Activated naive CD8-positive, alpha-beta T cell treated with anti-CD3 and anti-CD28 coated beads, Interleukin-2, amount 50 U/mL, for 24 hours (primary cell): Measurements from ENCODE around the gene GALNT9.

Experiments used
- ATAC-seq: fragments of 150-1000 bp; cut with Tn5 transposase; one replicate; pipeline ENCODE4 v1.10.0; 2021
- DNase-seq: peaks from one replicate; pipeline ENCODE4 v3.0.0; 2021
- H3K27ac Mint-ChIP-seq: one replicate; pipeline ENCODE4 v1.8.0; 2021; ENCODE audit warnings: mild to moderate bottlenecking, mixed read lengths
- H3K27me3 Mint-ChIP-seq: one replicate; pipeline ENCODE4 v1.8.0; 2021; ENCODE audit warnings: mixed read lengths
- H3K36me3 Mint-ChIP-seq: one replicate; pipeline ENCODE4 v1.8.0; 2021; ENCODE audit warnings: low read depth, mixed read lengths
- H3K4me1 Mint-ChIP-seq: one replicate; pipeline ENCODE4 v1.8.0; 2021; ENCODE audit warnings: mixed read lengths
- H3K4me3 Mint-ChIP-seq: one replicate; pipeline ENCODE4 v1.8.0; 2021; ENCODE audit warnings: mild to moderate bottlenecking, moderate library complexity, mixed read lengths
- H3K9me3 Mint-ChIP-seq: one replicate; pipeline ENCODE4 v1.8.0; 2021; ENCODE audit warnings: mixed read lengths

GALNT9 gene

GRCh38 chr12:132341318-132342050 lies 12.1 kb upstream of the GALNT9 start:
- no peak overlapping the region for H3K4me3 Mint-ChIP-seq
- ATAC-seq (no peak), DNase-seq (no peak)
- H3K27me3 Mint-ChIP-seq, result peaks cover 21% of the 10 kb centered on the region
- peaks cover 3% of the 10 kb centered on the region for H3K4me1 Mint-ChIP-seq
- no peaks in the 10 kb centered on the region for H3K36me3 Mint-ChIP-seq
- no peak overlapping the region for H3K27ac Mint-ChIP-seq
- no peaks in the 10 kb centered on the region for H3K9me3 Mint-ChIP-seq

- no peak for ATAC-seq
- Mint-ChIP-seq H3K4me1 (peaks cover 3% of the 10 kb centered on the region), H3K4me3 (no peak overlapping the region)
Observed at GRCh38 chr12:132340266-132341035, 11.1 kb upstream of the GALNT9 start.

GRCh38 chr12:132339856-132340255 lies 10.5 kb upstream of the GALNT9 start:
- Mint-ChIP-seq H3K4me3 (no peak overlapping the region), H3K27me3 (peaks cover 22% of the 10 kb centered on the region), H3K27ac (no peak overlapping the region), H3K36me3 (no peaks in the 10 kb centered on the region), H3K4me1 (peaks cover 3% of the 10 kb centered on the region), H3K9me3 (no peaks in the 10 kb centered on the region)
- DNase-seq, result no peak
- ATAC-seq, result no peak

More at GRCh38 chr12:132340266-132341035, 11.1 kb upstream of the GALNT9 start:
- Mint-ChIP-seq H3K27me3 (peaks cover 22% of the 10 kb centered on the region), H3K27ac (no peak overlapping the region), H3K9me3 (no peaks in the 10 kb centered on the region), H3K36me3 (no peaks in the 10 kb centered on the region)
- DNase-seq, result no peak

GRCh38 chr12:132338781-132339180 lies 9.4 kb upstream of the GALNT9 start:
- peaks cover 3% of the 10 kb centered on the region for H3K4me1 Mint-ChIP-seq
- no peaks in the 10 kb centered on the region for H3K9me3 Mint-ChIP-seq
- no peak for DNase-seq
- no peak overlapping the region for H3K27ac Mint-ChIP-seq
- H3K36me3 Mint-ChIP-seq, result no peaks in the 10 kb centered on the region
- H3K4me3 Mint-ChIP-seq, result no peak overlapping the region
- H3K27me3 Mint-ChIP-seq, result peaks cover 22% of the 10 kb centered on the region
- ATAC-seq, result no peak

- ATAC-seq (no peak), DNase-seq (no peak)
- no peaks in the 10 kb centered on the region for H3K9me3 Mint-ChIP-seq
- H3K27me3 Mint-ChIP-seq, result peaks cover 22% of the 10 kb centered on the region
- H3K4me1 Mint-ChIP-seq, result peaks cover 3% of the 10 kb centered on the region
- H3K4me3 Mint-ChIP-seq, result no peak overlapping the region
- no peak overlapping the region for H3K27ac Mint-ChIP-seq
- no peaks in the 10 kb centered on the region for H3K36me3 Mint-ChIP-seq
Observed at GRCh38 chr12:132338311-132338710, 8.9 kb upstream of the GALNT9 start.

GRCh38 chr12:132337557-132337956 lies 8.2 kb upstream of the GALNT9 start:
- H3K4me3 Mint-ChIP-seq, result no peak overlapping the region
- no peaks in the 10 kb centered on the region for H3K36me3 Mint-ChIP-seq
- no peaks in the 10 kb centered on the region for H3K9me3 Mint-ChIP-seq
- ATAC-seq (no peak), DNase-seq (no peak)
- no peaks in the 10 kb centered on the region for H3K4me1 Mint-ChIP-seq
- peaks cover 15% of the 10 kb centered on the region for H3K27me3 Mint-ChIP-seq
- no peak overlapping the region for H3K27ac Mint-ChIP-seq

- Mint-ChIP-seq H3K27me3 (peaks cover 18% of the 10 kb centered on the region), H3K9me3 (no peaks in the 10 kb centered on the region)
Observed at GRCh38 chr12:132336451-132337413, 7.3 kb upstream of the GALNT9 start.

GRCh38 chr12:132335179-132335756 lies 5.9 kb upstream of the GALNT9 start:
- H3K9me3 Mint-ChIP-seq, result peaks cover 3% of the 10 kb centered on the region
- ATAC-seq (no peak), DNase-seq (no peak)
- H3K27ac Mint-ChIP-seq, result no peak overlapping the region
- no peaks in the 10 kb centered on the region for H3K36me3 Mint-ChIP-seq
- H3K4me3 Mint-ChIP-seq, result no peak overlapping the region
- H3K4me1 Mint-ChIP-seq, result peaks cover under 1% of the 10 kb centered on the region
- H3K27me3 Mint-ChIP-seq, result peaks cover 26% of the 10 kb centered on the region

More at GRCh38 chr12:132336451-132337413, 7.3 kb upstream of the GALNT9 start:
- no peaks in the 10 kb centered on the region for H3K4me1 Mint-ChIP-seq
- ATAC-seq, result no peak
- no peak overlapping the region for H3K4me3 Mint-ChIP-seq
- H3K27ac Mint-ChIP-seq, result no peak overlapping the region
- DNase-seq, result no peak
- no peaks in the 10 kb centered on the region for H3K36me3 Mint-ChIP-seq

- no peak overlapping the region for H3K4me3 Mint-ChIP-seq
- H3K36me3 Mint-ChIP-seq, result no peaks in the 10 kb centered on the region
- DNase-seq, result no peak
- no peak for ATAC-seq
- peaks cover 3% of the 10 kb centered on the region for H3K9me3 Mint-ChIP-seq
- peaks cover 28% of the 10 kb centered on the region for H3K27me3 Mint-ChIP-seq
- no peak overlapping the region for H3K27ac Mint-ChIP-seq
- H3K4me1 Mint-ChIP-seq, result peaks cover 3% of the 10 kb centered on the region
Observed at GRCh38 chr12:132333766-132334165, 4.4 kb upstream of the GALNT9 start.

GRCh38 chr12:132333273-132333672 lies 3.9 kb upstream of the GALNT9 start:
- peaks cover 32% of the 10 kb centered on the region for H3K27me3 Mint-ChIP-seq
- ATAC-seq (no peak), DNase-seq (no peak)
- H3K36me3 Mint-ChIP-seq, result no peaks in the 10 kb centered on the region
- no peak overlapping the region for H3K4me3 Mint-ChIP-seq
- peaks cover 6% of the 10 kb centered on the region for H3K4me1 Mint-ChIP-seq
- no peak overlapping the region for H3K27ac Mint-ChIP-seq
- peaks cover 3% of the 10 kb centered on the region for H3K9me3 Mint-ChIP-seq

GRCh38 chr12:132330549-132330881 lies 1.1 kb upstream of the GALNT9 start:
- peaks cover 27% of the 10 kb centered on the region for H3K4me1 Mint-ChIP-seq

GRCh38 chr12:132329720-132330548 lies 545 bp upstream of the GALNT9 start:
- no peak overlapping the region for H3K27ac Mint-ChIP-seq
- H3K36me3 Mint-ChIP-seq, result no peaks in the 10 kb centered on the region
- ATAC-seq (no peak), DNase-seq (no peak)
- no peak overlapping the region for H3K4me3 Mint-ChIP-seq
- H3K27me3 Mint-ChIP-seq, result peaks cover 42% of the 10 kb centered on the region
- peaks cover 27% of the 10 kb centered on the region for H3K4me1 Mint-ChIP-seq
- H3K9me3 Mint-ChIP-seq, result peaks cover 3% of the 10 kb centered on the region

More at GRCh38 chr12:132330549-132330881, 1.1 kb upstream of the GALNT9 start:
- Mint-ChIP-seq H3K27me3 (peaks cover 41% of the 10 kb centered on the region), H3K9me3 (peaks cover 3% of the 10 kb centered on the region), H3K27ac (no peak overlapping the region), H3K4me3 (no peak overlapping the region), H3K36me3 (no peaks in the 10 kb centered on the region)
- ATAC-seq (no peak), DNase-seq (no peak)

- DNase-seq (no peak), ATAC-seq (no peak)
- Mint-ChIP-seq H3K36me3 (no peaks in the 10 kb centered on the region), H3K9me3 (peaks cover 3% of the 10 kb centered on the region), H3K4me3 (no peak overlapping the region), H3K27ac (no peak overlapping the region), H3K27me3 (peaks cover 43% of the 10 kb centered on the region), H3K4me1 (peaks cover 29% of the 10 kb centered on the region)
Observed at GRCh38 chr12:132328282-132329029, 933 bp downstream of the GALNT9 start.
